Activated CD4-positive, alpha-beta T cell treated with anti-CD3 and anti-CD28 coated beads, Interleukin-2, Interleukin-4, amounts not matched to agents 100 ng/mL and 50 ng/mL, durations not matched to agents 16 hours and 8 hours (primary cell): ENCODE measurements around the gene ACVR1.

ENCODE experiments used
- DNase-seq: peaks from one replicate; pipeline ENCODE4 v3.0.0-alpha.2; 2020; ENCODE audit warnings: low spot score

Gene ACVR1

DNA sequence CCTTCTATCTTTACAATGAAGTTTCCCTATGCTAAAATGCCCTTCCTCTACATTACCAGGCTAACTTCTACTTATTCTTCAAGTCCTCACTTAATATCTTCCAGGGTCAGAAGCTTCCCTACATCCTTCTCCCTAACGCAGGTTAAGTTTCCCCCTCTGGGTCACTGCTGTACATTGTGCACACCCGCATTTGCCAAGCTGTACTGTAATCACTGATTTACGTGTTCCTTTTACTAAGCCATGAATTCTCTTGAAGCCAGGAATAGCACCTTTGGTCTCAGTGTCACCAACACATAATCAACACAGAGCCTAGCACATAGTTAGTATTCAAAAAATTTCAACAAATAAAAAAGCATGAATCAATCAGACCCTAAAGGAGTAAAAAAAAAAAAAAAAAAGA lies 22.3 kb downstream of the ACVR1 start:
- DNase-seq, result no peak

DNA sequence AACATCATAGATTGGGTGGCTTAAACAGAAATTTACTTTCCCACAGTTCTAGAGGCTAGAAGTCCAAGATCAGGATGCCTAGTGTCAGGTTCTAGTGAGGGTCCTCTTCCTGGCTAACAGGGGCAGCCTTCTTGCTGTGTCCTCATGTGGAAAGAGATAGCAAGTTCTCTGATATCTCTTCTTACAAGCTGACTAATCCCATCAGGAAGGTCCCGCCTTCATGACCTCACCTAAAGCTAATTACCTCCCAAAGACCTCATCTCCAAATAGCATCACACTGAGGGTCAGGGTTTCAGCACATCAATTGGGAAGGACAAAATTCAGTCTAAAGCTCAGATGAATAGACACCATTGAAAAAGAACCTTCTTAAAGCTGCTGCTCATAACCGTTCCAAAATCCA lies 22.9 kb downstream of the ACVR1 start:
- DNase-seq, result no peak

DNA sequence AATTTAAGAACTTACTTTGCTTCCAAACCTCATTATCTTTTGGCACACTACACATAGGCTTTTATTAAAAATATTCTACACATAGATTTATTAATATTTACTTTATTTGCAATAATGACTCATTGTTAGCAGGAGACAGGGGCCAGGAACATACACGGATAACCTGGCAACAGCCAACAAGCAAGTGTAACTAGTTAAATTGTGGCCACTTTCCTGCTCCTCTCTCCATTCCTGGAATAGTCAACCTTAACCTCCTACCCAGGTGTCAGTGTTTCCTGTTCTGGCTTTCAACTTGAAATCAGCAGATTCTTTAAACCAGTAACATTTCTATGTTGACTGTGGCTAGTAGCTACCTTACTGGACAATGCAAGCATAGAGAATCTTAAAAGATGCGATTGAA lies 26.5 kb downstream of the ACVR1 start:
- DNase-seq, result no peak

DNA sequence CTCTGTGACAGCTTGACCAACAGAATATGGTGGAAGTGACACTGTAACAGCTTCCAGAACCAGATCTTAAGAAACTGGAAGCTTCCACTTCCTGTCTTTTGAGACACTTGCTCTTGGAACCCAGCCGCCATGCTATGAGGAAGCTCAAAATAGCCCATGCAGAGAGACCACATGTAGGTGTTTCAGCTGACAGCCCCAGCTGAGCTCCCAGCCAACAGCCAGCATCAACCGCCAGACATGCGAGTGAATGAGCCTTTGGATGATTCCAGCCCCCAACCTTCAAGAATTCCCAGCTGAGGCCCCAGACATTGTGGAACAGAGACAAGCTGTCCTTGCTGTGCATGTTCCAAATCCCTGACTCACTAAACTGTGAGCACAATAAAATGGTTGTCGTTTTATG lies 27.9 kb downstream of the ACVR1 start:
- no peak for DNase-seq

DNA sequence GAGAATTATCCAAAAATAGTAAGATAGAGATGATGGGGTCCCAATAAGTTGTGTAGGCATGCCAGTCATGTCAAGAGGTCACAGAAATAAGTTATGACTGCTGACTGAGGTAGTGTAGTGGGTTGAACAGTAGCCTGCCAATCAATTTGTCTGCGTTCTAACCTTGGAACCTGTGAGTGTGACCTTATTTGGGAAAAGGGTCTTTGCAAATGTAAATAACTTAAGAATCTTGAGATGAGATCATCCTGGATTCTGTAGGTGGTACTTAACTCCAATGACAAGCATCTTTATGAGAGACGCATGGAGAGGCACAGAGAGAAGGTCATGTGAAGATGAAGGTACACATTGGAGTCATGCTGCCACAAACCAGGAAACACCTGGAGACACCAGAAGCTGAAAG lies 31.0 kb downstream of the ACVR1 start:
- no peak for DNase-seq

DNA sequence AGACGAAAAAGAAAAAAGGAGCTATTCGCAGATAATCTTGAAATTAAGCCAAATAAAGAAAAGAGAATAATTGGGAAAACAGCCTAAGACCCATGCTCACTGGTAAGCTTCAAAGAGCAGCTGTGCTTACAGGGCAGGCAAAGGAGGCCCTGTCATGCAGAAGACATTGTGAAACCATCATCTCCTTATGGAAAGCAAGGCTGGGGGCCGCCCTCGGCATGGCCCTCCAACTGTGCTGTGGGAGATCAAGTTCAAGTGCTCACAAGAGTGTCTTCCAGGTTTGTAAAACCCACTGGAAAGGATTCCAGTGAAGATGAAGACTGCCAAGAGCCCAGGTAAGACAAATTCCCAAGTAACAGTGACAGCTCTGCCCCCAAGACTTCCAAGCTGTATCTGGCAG lies 32.2 kb downstream of the ACVR1 start:
- no peak for DNase-seq

DNA sequence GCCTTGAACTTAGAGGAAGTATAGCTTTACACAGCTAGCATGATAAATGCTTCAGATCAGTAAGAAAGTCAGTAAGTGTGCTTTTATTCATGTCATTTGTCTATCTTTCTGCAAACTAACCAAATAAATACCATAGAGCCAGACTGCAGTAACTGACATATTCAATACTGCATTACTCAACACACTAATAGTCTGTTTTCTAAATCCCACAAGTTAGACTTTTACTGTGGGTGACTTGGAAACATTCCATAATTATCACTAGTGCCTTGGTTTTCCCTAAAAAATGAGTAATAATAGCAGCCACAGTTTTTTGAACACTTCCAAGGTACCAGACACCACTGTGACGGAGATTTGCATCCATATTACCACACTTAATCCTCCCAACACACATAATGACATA lies 33.0 kb downstream of the ACVR1 start:
- DNase-seq, result no peak

DNA sequence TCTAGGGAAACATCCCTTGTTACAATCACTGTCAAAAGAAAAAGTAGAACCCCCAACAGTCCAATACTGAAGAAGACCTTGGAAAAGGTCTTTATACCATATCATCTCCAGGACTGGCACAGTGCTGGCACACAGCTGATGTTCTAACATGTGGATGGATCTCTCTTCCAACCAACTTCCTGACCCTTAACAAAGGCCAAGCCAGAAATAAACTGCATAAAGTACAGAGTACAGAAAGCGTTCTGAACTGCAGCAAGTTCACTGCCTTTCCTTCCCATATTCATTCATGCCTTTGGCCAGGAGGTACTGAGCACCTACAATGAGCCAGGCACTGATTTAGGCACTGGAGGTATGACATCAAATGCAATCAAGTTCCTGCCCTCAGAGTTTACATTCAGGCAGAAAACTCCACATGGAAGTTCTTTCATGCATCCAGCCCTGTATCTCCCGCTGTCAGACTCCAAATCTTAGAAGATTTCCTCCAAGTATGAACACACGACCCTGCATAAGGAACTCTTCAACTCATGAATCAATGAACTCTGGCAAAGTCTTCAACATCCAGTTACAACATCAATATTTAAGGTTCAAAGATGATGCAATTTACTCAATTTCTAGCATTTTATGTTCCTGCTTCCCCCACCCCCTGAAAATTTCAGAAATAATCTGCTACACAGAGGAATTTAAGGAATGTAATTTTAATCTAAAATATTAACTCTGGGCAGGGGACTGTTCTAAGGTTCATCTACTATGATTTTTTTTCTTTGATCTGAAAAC lies 33.8 kb downstream of the ACVR1 start:
- DNase-seq, result no peak

DNA sequence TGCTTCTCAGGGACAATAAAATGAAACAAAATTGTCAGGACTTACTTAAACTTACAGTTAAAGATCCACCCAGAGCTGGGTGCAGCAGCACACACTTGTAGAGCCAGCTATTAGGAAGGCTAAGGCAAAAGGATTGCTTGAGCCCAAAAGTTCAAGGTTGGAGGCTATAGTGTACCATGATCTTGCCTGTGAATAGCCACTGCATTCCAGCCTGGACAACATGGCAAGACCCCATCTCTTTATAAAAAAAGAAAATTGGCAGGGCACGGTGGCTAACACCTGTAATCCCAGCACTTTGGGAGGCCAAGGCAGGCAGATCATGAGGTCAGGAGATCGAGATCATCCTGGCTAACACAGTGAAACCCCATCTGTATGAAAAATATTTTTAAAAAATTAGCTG lies 34.6 kb downstream of the ACVR1 start:
- no peak for DNase-seq

DNA sequence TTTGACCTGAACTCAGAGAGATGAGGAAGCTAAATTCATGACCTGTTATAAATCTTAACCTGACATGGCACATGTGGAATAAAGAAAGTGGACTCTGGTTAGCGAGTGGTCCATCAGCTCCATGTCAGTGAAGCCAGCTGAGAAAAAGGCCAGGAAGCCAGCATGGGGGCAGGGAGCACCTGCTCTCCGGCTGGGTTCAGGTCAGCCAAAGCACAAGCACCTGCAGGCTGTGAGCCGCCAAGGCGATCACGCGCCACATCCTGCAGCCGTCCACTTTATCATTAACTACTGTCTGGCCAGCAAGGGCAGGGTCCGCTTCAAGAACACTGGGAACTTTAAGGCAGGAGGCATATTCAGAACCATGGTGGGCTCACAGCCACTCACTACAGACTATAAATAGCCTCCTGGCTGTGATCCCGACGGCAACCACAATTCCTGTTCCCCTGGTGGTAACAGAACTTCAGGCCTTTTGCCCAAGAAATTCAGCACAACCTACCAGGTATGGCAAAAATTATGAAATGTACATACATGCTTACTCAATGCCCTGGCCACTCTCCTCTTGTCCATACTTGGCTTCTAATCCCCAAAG lies 35.5 kb downstream of the ACVR1 start:
- no peak for DNase-seq

DNA sequence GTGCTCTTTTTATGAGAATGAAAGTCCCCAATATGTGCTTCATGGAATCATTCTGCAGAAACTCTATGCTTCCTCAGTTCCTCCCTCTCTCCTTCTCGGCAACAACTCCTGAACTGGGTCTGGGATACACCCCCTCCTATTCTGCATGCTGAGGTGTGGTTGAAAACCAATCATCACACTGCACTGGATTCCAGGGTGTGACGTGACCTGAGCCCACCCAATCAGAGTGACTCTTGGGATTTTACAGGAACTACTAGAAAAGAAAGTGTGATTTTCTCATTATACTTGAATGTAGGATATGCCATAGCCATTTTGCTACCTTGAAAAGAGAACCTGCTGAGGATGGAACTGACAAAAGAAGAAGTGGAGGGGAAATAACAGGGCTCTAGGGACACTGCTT lies 36.3 kb downstream of the ACVR1 start:
- no peak for DNase-seq

DNA sequence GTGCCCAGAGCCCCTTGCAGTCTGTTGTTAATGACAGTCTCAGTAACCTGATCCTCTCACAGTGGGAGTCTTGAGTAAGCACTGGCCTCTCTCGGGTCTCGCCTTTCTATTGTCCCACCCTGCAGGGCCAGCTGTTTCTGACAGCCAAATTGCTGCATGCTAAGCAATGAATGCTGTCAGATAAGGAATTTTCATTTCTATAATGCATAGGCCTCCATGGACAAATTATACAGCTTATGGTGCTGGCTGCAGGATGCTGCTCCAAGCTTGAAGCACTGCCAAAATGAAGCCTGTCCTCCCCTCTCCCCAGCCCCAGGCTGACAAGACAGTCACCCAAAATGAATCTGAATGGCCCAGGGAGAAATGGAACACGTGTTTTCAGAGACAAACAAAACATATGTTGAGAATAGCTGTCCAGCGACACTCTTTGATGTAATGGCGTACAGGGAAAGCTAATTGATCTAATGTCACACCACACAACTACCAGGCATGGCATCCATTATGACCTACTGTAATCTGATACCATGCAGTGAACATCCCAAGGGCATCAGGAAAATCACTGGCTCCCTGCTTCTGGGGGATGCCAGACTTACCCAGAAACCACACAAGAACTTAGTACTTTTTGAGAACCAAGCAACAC lies 36.8 kb downstream of the ACVR1 start:
- DNase-seq, result no peak

DNA sequence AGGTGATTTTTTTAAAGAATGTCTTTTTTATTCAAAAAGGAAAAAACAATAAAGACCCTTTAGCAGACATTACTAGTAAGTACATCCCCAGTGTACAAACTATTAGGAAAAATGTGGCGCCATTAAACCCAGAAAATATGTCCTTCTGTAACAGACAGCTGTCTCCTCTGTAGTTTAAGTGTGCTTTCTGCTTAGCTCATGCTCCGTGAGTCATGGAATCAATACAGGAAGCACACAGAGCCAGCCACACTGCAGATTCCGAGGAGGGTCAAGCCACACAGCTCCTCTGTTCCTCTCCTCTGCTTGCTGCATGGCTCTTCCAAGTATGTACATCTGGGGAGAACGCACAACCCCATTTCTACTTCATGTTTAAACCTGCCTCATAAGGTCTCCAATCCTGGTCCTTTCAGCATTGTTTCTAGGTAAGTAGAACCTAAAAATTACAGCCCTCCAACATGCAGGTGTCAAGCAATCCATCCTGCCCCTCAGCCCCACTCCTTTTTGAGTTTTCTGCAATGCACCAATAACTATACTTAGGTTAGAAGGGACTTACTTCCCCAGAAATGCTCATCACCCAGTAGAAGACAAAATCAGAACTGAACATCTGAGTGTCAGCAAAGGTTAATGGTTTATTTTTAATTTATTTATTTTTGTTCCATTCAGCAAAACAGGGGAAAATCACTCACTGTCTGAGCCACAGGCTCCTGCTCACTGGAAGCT lies 37.5 kb downstream of the ACVR1 start:
- peak; percentile 17 for DNase-seq

DNA sequence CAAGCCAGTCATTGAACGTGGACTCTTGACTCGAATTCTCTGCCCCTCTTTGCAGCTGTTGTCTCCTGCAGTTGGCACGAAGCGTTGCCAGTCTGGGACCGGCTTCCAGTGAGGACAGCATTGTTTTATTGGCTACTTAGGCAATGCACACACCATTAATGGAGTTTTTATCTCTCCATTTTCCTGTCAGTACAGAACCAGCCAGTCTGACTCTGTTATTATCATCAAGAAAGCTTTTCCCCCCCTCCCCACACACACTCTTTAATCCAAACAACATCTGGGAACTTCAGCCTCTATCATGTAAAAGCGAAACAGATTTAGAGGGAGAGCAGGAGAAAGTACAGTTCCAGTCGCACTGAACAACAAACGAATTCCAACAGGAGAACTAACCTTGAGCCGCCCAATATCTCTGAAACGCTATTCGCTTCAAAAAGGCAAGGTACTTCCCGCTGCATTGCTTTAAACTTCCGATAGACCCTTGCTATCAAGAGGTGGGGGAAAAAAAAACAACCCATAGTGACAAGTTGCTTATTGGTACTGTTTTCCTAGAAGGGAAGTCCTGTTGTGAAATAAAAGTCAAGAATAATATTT lies 38.2 kb downstream of the ACVR1 start:
- no peak for DNase-seq

DNA sequence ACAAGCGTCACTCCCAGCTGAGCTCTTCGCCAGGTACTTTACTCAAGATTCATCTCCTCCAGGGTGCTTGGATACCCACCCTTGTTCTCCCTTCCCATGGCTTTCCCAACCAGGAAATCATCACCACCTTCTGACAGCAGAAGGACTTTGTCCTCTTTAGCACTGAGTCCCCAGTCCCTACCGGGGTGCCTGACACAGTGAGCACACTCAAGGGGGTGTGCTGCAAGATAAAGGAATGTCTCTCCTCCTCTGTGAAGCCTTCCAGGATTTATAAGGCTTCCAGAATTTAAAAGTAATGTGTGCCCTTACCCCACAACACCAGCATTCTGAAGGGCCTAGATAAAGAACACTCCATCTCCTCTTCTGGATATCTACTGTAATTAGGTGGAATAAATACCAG lies 39.6 kb downstream of the ACVR1 start:
- no peak for DNase-seq

DNA sequence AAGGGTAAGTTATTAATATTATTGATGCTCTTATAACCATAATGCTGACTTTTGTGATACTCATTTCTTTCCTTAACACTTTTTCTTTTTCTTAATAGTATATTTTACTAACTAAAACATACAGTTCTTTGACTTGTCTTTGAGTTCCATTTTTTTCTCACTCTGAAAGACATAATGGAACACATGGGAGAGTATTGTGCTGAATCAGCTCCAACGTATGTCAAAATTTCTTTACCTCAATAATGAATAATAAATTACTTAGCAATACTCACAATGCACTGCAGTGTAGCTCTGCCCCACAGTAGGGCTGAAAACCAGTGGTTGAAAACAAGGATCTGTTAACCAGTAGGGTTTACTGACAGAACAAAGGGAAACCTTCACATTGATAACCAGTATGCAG lies 40.7 kb downstream of the ACVR1 start:
- no peak for DNase-seq

DNA sequence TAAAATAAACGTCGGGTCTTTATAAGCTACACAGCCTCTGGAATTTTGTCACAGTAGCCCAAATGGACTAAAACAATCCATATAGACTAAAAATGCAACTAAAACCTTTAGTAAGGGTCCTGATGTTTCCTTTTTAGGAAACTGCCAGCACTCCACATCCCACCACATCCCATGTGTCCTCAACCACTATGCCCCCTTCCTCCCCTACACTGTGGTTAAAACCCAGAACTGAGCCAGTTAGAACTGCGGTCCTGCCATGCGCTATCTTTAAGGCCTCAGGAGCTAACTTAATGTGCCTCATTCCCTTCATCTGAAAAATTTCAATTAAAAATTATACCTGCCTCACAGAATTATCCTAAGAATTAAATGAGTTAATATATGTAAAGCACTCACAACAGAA lies 41.1 kb downstream of the ACVR1 start:
- no peak for DNase-seq

DNA sequence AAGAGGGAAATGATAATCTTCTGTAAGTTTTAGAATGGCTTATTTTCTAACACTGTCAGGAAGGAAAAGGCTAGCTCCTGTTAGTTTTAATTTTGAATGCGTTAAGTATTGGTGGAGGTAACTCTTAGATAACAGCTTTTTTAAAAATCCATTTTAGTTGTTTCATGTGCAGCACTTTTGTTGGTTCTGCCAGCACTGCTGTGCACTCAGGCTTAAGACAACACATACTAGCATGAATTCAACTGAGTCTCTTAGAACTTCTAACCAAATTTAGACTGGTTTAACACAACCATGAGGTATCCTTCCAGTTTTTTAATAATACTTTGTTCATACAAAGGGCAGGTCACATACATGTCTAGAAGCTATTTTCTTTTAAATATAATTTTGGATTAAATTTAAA lies 42.4 kb downstream of the ACVR1 start:
- DNase-seq, result no peak

DNA sequence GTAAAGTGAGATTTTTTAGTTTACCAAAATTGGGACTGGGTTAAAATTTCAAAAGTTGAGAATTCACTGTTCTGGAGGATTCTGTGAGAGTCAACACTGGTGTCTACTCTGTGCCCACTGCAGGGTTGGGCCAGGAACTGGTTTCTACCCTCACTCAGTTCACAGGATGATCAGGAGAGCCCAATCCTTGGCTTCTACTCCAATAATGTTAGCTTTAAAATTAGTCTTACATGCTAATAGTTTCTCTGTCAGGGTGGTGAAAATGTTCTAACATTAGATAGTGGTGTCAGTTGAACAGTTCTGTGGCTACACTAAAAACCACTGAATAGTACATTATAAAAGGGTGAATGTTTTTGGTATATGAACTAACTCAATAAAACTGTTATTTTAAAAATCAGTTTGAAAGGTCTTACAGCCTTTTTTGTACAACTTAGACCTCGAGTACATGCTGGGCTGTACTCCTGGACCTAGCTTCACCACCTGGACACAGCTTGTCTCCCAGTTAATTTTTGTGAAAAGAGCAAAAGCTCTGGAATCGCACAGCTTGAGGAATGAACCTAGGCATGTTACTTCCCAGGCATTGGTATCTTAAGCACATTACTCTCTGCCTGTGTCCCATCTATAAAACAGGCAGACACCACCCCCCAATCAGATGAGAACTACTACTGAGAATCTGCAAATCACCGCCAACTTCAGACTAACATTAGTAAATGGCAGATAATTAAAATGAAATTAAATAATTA lies 44.4 kb downstream of the ACVR1 start:
- DNase-seq, result no peak

DNA sequence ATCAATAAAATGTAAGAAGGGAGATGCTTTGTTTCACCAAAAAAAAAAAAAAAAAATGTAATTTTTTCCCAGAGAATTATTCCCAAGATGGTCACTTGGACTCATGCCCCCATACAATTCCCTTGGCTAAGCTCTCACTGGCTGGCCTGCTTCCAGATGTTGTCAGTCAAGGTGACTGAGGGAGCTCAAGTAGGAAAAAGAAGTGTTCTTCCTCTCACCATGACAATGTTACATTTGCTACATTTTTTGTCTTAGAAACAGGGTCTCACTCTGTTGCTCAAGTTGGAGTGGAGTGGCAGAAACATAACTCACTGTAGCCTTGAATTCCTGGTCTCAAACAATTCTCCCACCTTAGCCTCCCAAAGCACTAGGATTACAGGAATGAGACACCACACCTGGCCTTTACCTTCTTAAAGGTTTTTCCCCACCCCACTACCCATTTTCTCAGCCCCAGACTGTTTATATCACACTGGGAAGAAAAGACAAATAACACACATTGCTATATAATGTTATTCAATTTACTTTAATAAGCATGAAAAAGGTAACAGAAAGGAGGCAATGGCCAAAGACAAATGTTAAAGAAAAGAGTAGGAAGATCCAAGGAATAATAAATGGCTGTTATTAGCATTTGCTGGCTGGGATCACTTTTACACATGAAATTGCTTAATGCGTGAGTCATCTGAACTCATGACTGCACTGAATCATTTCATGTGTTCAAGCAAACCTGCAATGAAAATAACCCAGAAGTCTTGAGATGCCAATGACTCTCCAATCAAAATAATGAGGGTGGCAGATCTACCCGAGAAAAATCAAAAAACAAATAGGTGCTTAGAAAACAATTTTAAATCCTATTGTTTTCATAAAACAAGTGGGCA lies 45.2 kb downstream of the ACVR1 start:
- peak; percentile 8 for DNase-seq

DNA sequence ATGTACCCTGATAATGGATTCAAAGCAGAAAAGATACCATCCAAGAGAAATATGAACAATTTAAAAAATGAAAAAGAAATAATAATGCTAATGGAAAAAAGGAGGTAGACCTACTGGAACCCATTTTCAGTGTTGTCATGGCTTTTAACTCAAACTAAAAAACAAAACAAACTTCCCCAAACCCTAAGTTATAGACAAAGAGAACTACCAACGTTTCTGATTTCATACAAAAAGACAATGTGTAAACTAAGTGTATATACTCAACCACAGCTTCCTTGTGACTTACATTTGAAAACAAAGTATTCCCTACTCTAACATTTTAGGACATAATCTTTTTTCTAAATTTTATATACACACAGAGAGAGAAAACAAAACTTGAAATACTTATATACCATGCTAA lies 45.9 kb downstream of the ACVR1 start:
- DNase-seq, result no peak
